Endothelial cell of umbilical vein (primary cell): Measurements from ENCODE around the gene TNIK. TPM values are rescaled to one million over a fixed set of nuclear protein-coding genes. Genes with fewer than 3 reads are reported as not detected.

Experiments used
- BruUV-seq: library from RNA; stranded (reverse); fragments of 400-500 nt; replicated peaks from 2 replicates; lab custom pipeline; 2021; lab: Mats Ljungman, UMichigan
- CTCF ChIA-PET: fragments of 300-600, 350-600 bp; sonication (Branson Sonifier 250); formaldehyde crosslinking; loops from one replicate; lab custom pipeline; 2021; ENCODE audit warnings: antibody characterized with exemption, inconsistent platforms; lab: Charles Lee
- POLR2A ChIA-PET: fragments of 300-600, 350-600 bp; sonication (Branson Sonifier 250); formaldehyde crosslinking; loops from one replicate; lab custom pipeline; 2021; ENCODE audit warnings: antibody characterized with exemption, inconsistent platforms; lab: Charles Lee
- DNase-seq: peaks from one replicate; pipeline ENCODE4 v3.0.0-alpha.2; 2011; ENCODE audit warnings: low read depth, low spot score
- FAIRE-seq: peaks from 2 replicates; lab custom pipeline; 2011; peaks lifted over from hg19 to GRCh38; lab: Jason Lieb, UNC
- H2AFZ ChIP-seq: 2 replicates; pipeline ENCODE4 v1.6.0; 2012; ENCODE audit warnings: low read depth, low read length, control low read depth, inconsistent platforms
- H3K27ac ChIP-seq: 2 replicates; pipeline ENCODE4 v1.5.1; 2011; ENCODE audit warnings: low read depth, mild to moderate bottlenecking, control low read depth, low read length, moderate library complexity; ENCODE audit not compliant: insufficient read depth
- H3K27me3 ChIP-seq, 2 experiments: 2 replicates each; pipeline versions ENCODE4 v1.6.0 to v1.6.1; 2011; ENCODE audit warnings: low read length in 2 of 2, mixed read lengths in 1 of 2; ENCODE audit not compliant: control insufficient read depth in 2 of 2, insufficient read depth in 2 of 2
- H3K36me3 ChIP-seq, 2 experiments: 2 replicates in 1 of 2; 3 replicates in 1 of 2; pipeline ENCODE4 v1.5.1; 2011; ENCODE audit warnings: low read length in 2 of 2, mild to moderate bottlenecking in 1 of 2, moderate library complexity in 1 of 2; ENCODE audit not compliant: control insufficient read depth in 2 of 2, insufficient read depth in 2 of 2; ENCODE audit errors: extremely low read depth in 1 of 2
- H3K4me1 ChIP-seq: 3 replicates; pipeline ENCODE4 v1.5.1; 2011; ENCODE audit warnings: mild to moderate bottlenecking, low read length; ENCODE audit not compliant: control insufficient read depth, insufficient read depth; ENCODE audit errors: extremely low read depth
- H3K4me2 ChIP-seq: 2 replicates; pipeline ENCODE4 v1.6.1; 2011; ENCODE audit warnings: low read length, control low read depth, mixed read lengths; ENCODE audit not compliant: insufficient read depth
- H3K4me3 ChIP-seq, 3 experiments: fragments of 200-600 bp in 1 of 3; sonication (generic), shearing (Covaris generic) in 1 of 3; replicated peaks in 1 of 3; 2 replicates each; pipeline ENCODE4 v1.5.1; 2011 to 2016; ENCODE audit warnings: control low read depth in 3 of 3, low read length in 3 of 3, mild to moderate bottlenecking in 2 of 3, inconsistent platforms in 1 of 3, low read depth in 1 of 3, moderate library complexity in 1 of 3; ENCODE audit not compliant: insufficient read depth in 1 of 3
- H3K79me2 ChIP-seq: 2 replicates; pipeline ENCODE4 v1.6.0; 2012; ENCODE audit warnings: low read length, inconsistent platforms; ENCODE audit not compliant: control insufficient read depth, insufficient read depth
- H3K9ac ChIP-seq: replicated peaks from 2 replicates; pipeline ENCODE3; 2011; ENCODE audit warnings: low read length, control low read depth; ENCODE audit not compliant: insufficient read depth; ENCODE audit errors: extremely low read depth
- H3K9me1 ChIP-seq: replicated peaks from 3 replicates; pipeline ENCODE4 v1.6.0; 2011; ENCODE audit warnings: mild to moderate bottlenecking, low read length; ENCODE audit not compliant: control insufficient read depth, insufficient read depth; ENCODE audit errors: extremely low read depth
- H3K9me3 ChIP-seq: replicated peaks from 2 replicates; pipeline ENCODE4 v1.5.1; 2012; ENCODE audit warnings: low read length, inconsistent platforms; ENCODE audit not compliant: control insufficient read depth, insufficient read depth
- H4K20me1 ChIP-seq: replicated peaks from 2 replicates; pipeline ENCODE3; 2011; ENCODE audit warnings: mild to moderate bottlenecking, low read length; ENCODE audit not compliant: control insufficient read depth, insufficient read depth; ENCODE audit errors: extremely low read depth
- EZH2 ChIP-seq: IDR thresholded peaks from 2 replicates; pipeline ENCODE4 v1.6.1; 2012; ENCODE audit warnings: borderline replicate concordance, low read depth, mild to moderate bottlenecking, moderate library complexity, low read length, inconsistent platforms; ENCODE audit not compliant: severe bottlenecking
- FOS ChIP-seq: IDR thresholded peaks from 2 replicates; pipeline ENCODE4 v1.6.1; 2011; ENCODE audit warnings: mild to moderate bottlenecking, low read length, moderate library complexity, borderline replicate concordance; ENCODE audit not compliant: insufficient read depth
- GATA2 ChIP-seq: IDR thresholded peaks from 2 replicates; pipeline ENCODE4 v1.7.0; 2011; ENCODE audit warnings: low read depth, mild to moderate bottlenecking, moderate library complexity, mixed read lengths, low read length; ENCODE audit not compliant: insufficient read length, insufficient read depth
- JUN ChIP-seq: IDR thresholded peaks from 2 replicates; pipeline ENCODE4 v1.6.1; 2011; ENCODE audit warnings: borderline replicate concordance, low read depth; ENCODE audit not compliant: insufficient read length, insufficient read depth
- MYC ChIP-seq: IDR thresholded peaks from one replicate; pipeline ENCODE4 v1.6.1; 2011; ENCODE audit warnings: mild to moderate bottlenecking, low read depth, low read length
- POLR2A ChIP-seq: IDR thresholded peaks from 2 replicates; pipeline ENCODE4 v1.6.1; 2012; ENCODE audit warnings: low read depth, mild to moderate bottlenecking, control low read depth, low read length
- POLR2AphosphoS5 ChIP-seq: IDR thresholded peaks from 2 replicates; pipeline ENCODE4 v1.6.1; 2012; ENCODE audit warnings: low read depth, mild to moderate bottlenecking, control low read depth, low read length, moderate library complexity; ENCODE audit not compliant: insufficient read depth
- dilution Hi-C: fragments of 300-500 bp; cut with MboI; formaldehyde crosslinking; loops from one replicate; pipeline ENCODE4 v1.15.0; 2019; ENCODE audit warnings: low sequenced_read_pairs; ENCODE audit not compliant: extremely low pct_ligation_motif_present
- intact Hi-C: fragments of 100-400 bp; cut with micrococcal nuclease; formaldehyde crosslinking; loops from one replicate; pipeline ENCODE4 v1.10.0; 2022
- polyA plus RNA-seq, 4 experiments: library from polyadenylated mRNA; depleted of rRNA in 3 of 4; stranded (reverse) in 3 of 4; unstranded in 1 of 4; fragments of >200 nt; gene quantifications; 2 replicates each; pipeline versions ENCODE4 v1.2.1 to v1.2.3, GENCODE V29; 2011 to 2012; ENCODE audit warnings: missing spikeins in 1 of 4
- total RNA-seq: library from RNA; stranded (reverse); gene quantifications from 2 replicates; pipeline ENCODE4 v1.2.3, GENCODE V29; 2021
- TF ChIP-seq, protein P1 (sequence below): IDR thresholded peaks from 2 replicates; pipeline ENCODE4 v1.6.1; 2011; ENCODE audit not compliant: insufficient read depth, insufficient read length
- TF ChIP-seq, protein P2 (sequence below), 2 donors: IDR thresholded peaks; 1 replicate in 1 of 2; 2 replicates in 1 of 2; pipeline ENCODE4 v1.5.1; 2011; ENCODE audit warnings: low read length in 2 of 2, mild to moderate bottlenecking in 2 of 2, moderate library complexity in 2 of 2, control low read depth in 1 of 2, inconsistent platforms in 1 of 2, low read depth in 1 of 2; ENCODE audit not compliant: insufficient read depth in 1 of 2; ENCODE audit errors: extremely low read depth in 1 of 2

TNIK gene
- total and polyA plus RNA-seq, 2 donors (not counting 3 experiments of a cell fraction or from before 2014, with no cell fraction given), result 10.9 to 39.7 TPM

GRCh38 chr3:171508676-171509075 is 48.5 kb upstream of the TNIK start:
- dilution Hi-C loops (no loop called here), intact Hi-C loops (no loop called here)
- Histone ChIP-seq H3K79me2 (no peaks in the 10 kb centered on the region), H3K27ac (no peak overlapping the region), H3K4me3 (no peak overlapping the region), H3K9me3 (no peaks in the 10 kb centered on the region), H2AFZ (no peak overlapping the region), H3K4me1 (no peaks in the 10 kb centered on the region), H3K9me1 (no peaks in the 10 kb centered on the region), H4K20me1 (no peaks in the 10 kb centered on the region), H3K9ac (no peak overlapping the region), H3K27me3 (no peaks in the 10 kb centered on the region), H3K4me2 (no peak overlapping the region), H3K36me3 (no peaks in the 10 kb centered on the region)
- POLR2A ChIA-PET, result no interaction called here
- CTCF ChIA-PET, result no interaction called here
- no peak for DNase-seq
- no peak for TF ChIP-seq POLR2A
- no peak for TF ChIP-seq EZH2
- TF ChIP-seq, protein P1, sequence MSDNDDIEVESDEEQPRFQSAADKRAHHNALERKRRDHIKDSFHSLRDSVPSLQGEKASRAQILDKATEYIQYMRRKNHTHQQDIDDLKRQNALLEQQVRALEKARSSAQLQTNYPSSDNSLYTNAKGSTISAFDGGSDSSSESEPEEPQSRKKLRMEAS, result no peak
- no peak for TF ChIP-seq GATA2
- TF ChIP-seq MYC, result no peak
- no peak for TF ChIP-seq JUN
- TF ChIP-seq, protein P2, sequence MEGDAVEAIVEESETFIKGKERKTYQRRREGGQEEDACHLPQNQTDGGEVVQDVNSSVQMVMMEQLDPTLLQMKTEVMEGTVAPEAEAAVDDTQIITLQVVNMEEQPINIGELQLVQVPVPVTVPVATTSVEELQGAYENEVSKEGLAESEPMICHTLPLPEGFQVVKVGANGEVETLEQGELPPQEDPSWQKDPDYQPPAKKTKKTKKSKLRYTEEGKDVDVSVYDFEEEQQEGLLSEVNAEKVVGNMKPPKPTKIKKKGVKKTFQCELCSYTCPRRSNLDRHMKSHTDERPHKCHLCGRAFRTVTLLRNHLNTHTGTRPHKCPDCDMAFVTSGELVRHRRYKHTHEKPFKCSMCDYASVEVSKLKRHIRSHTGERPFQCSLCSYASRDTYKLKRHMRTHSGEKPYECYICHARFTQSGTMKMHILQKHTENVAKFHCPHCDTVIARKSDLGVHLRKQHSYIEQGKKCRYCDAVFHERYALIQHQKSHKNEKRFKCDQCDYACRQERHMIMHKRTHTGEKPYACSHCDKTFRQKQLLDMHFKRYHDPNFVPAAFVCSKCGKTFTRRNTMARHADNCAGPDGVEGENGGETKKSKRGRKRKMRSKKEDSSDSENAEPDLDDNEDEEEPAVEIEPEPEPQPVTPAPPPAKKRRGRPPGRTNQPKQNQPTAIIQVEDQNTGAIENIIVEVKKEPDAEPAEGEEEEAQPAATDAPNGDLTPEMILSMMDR (IDR thresholded peaks at IDR 0.05; ENCODE audit: extremely low read depth in 1 of 2, insufficient read depth in 1 of 2, low read depth in 1 of 2, low read length in 2 of 2), result no peak
- no peak for TF ChIP-seq POLR2AphosphoS5
- no peak for TF ChIP-seq FOS
- no peak for FAIRE-seq
- BruUV-seq, result no TSS peak
